Ishikawa (cell line): ENCODE data around the gene ZFR2.

ENCODE experiments used
- CEBPB ChIP-seq: IDR thresholded peaks from 2 replicates; pipeline ENCODE4 v1.6.1; 2012
- EGR1 ChIP-seq: IDR thresholded peaks from 2 replicates; pipeline ENCODE4 v1.6.1; 2012
- EP300 ChIP-seq: IDR thresholded peaks from 2 replicates; pipeline ENCODE4 v1.6.1; 2012; ENCODE audit warnings: borderline replicate concordance
- FOXM1 ChIP-seq: IDR thresholded peaks from 2 replicates; pipeline ENCODE4 v1.6.1; 2012; ENCODE audit warnings: low read depth, borderline replicate concordance
- MAX ChIP-seq: IDR thresholded peaks from 2 replicates; pipeline ENCODE4 v1.6.1; 2012
- RAD21 ChIP-seq: IDR thresholded peaks from 2 replicates; pipeline ENCODE4 v1.6.1; 2012; ENCODE audit warnings: low read depth
- REST ChIP-seq: IDR thresholded peaks from 2 replicates; pipeline ENCODE4 v1.6.1; 2012; ENCODE audit warnings: low read depth, mild to moderate bottlenecking
- TAF1 ChIP-seq: IDR thresholded peaks from 2 replicates; pipeline ENCODE4 v1.6.1; 2012; ENCODE audit warnings: low read depth, mild to moderate bottlenecking
- USF1 ChIP-seq: IDR thresholded peaks from 2 replicates; pipeline ENCODE4 v1.6.1; 2012
- YY1 ChIP-seq: IDR thresholded peaks from 2 replicates; pipeline ENCODE4 v1.6.1; 2012; ENCODE audit warnings: low read depth
- ZBTB7A ChIP-seq: IDR thresholded peaks from 2 replicates; pipeline ENCODE4 v1.6.1; 2012; ENCODE audit warnings: low read depth

DNA sequence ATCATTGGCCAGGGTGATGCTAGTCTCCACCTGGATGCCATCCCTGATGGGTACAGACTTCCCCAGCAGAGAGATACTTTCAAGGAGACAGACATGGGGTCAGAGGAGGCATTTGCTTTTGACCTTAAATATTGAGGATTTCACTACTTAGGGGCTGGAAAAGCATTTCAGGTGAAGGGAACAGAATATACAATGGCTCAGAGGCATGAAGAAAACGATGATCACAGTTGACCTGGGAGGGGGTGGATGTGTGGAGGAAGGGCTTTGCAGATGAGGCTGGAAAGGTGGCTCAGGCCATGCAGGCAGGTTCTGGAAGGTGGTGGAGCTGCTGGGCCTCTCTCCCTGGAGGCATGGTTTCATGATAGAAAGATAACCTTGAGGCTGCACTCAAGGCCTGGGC, 86.5 kb downstream of the ZFR2 start:
- no peak for TF ChIP-seq YY1
- TF ChIP-seq CEBPB, result no peak
- no peak for TF ChIP-seq TAF1
- TF ChIP-seq MAX, result no peak
- no peak for TF ChIP-seq REST
- TF ChIP-seq EP300, result no peak
- no peak for TF ChIP-seq FOXM1
- no peak for TF ChIP-seq USF1
- no peak for TF ChIP-seq EGR1
- TF ChIP-seq ZBTB7A, result no peak
- TF ChIP-seq RAD21, result no peak
